Measurements from ENCODE around the gene MYZAP. TPM values are rescaled to one million over a fixed set of nuclear protein-coding genes. Genes with fewer than 3 reads are reported as not detected.
A peak's percentile ranks its signal among the peaks of the same experiment; 100 is the strongest.
"Not testable (repeated sequence)": the region's sequence is repeated elsewhere in the genome, so short reads cannot be mapped to it uniquely, and the experiment has no call there.

The MYZAP gene
- total RNA-seq, 1 experiment from 2014 or later: 6.5 TPM

- DNase-seq (ENCODE audit: low spot score): no peak
Measured at GRCh38 chr15:57592836-57593420, 1.2 kb downstream of the MYZAP start.

DNA sequence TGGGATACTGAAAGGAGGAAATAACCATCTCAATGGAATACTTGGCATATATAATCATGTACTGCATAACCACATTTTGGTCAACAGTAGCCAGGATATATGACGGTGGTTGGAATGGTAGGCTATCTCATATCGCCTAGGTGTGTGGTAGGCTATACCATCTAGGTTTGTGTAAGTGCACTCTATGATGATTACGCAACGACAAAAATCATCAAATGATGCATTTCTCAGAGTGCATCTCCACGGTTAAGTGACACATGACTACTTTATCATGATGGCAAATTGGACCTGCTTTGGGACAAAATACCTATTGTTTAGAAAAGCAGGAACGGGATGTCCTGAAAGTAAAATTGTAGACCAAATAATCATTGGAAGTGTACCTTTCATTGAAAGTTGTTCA is 2.8 kb downstream of the MYZAP start:
- DNase-seq (ENCODE audit: low spot score): no peak

DNA sequence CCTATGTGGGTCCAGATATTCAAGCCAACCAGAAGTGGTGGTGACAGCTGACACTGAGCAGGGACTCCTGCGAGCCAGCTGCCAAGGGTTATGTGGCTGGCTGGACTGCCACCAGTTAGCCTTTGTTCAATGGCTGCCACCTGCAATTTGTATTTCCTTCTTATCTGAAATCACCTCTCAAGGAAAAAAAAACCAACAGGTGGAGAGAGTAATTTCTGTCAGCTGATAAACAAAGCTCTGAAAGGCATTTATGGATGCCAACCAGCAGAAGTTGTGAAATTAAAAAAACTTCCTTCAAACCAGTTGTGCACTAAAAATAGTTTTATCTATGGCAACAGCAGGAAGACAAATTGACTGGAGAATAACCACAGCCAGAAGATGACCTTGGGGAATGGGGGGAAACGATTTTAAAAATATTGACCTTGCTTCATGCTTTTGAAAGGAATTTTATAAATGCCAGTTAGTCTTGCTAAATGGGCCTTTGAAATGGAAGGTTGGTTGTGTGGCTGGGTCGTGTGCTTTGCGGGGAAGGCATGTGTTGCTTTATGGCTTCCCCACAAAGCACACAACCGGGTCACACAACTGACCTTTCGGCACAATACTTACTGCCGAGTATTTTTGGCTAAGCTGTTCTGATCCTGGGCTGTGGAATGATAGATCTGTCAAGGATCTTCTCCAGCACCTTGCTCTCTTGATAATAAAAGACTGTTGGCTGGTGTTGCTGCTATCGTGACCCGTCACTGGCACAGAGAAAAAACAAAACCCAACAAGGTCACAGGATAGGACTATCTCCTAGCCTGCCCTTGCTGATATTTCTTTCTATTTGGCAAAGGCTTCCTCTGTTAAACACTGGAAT is 3.5 kb downstream of the MYZAP start:
- DNase-seq (ENCODE audit: low spot score): no peak

GRCh38 chr15:57596301-57596855 is 4.7 kb downstream of the MYZAP start:
- DNase-seq (ENCODE audit: low spot score): no peak

DNA sequence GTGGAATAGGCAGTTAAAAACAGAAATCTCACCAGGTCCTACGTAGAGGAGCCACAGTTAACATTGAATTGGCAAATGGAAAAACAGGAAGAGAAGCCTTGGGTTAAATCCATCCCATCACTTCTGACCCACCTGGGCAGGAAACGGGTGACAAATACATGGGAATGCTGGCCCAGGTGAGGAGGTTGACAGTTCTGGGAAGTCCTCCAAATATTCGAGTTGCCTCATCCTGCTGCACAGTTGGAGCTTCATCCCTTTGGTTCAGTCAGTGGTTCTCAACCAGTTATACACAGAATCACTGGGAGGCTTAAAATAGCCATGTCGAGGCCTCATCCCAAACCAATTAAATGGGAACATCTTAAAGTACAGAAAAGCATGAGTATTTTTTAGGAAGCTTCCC is 5.3 kb downstream of the MYZAP start:
- no peak for DNase-seq (ENCODE audit: low spot score)

DNA sequence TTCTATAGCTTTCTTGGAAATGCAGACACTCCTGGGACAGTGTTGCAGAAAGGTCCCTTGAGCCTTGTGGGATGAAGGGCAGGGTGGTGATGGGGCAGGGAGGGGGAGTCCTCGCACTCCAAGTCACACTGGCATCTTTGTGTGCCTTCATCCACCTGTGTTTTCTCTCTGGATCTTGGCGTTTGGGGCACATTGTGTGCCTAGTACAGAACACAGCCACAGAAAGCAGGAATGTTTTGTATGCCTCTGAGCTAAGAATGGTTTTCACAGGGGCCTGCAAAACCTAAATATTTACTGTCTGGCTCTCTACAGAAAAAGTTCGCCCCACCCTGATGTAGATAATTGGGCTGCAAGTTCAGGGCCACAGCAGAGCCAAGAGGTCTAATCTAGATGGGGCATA is 5.7 kb downstream of the MYZAP start:
- DNase-seq (ENCODE audit: low spot score): no peak

DNA sequence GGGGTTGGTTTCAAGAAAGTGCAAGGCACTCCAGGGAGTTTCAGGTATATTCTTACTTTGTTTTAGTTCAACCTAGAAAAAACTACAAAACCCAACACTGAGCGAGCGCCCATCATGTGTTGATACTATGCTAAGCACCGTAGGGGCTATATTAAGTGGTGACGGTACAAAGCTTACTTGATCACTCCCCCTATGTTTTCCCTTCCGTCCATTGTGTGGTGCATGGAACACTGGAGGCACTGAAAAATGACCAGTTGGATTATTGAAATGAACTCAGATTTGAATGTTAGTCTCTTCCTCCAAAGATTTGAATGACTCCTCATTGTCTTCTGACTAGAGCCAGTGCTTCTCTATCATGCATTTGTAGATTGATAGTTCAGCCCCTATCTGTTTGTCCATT is 6.6 kb downstream of the MYZAP start:
- DNase-seq (ENCODE audit: low spot score): no peak

- DNase-seq (ENCODE audit: low spot score): peak; percentile 56
Measured at GRCh38 chr15:57599296-57599810, 7.6 kb downstream of the MYZAP start.

- DNase-seq (ENCODE audit: low spot score): no peak
Measured at GRCh38 chr15:57600197-57600596, 8.5 kb downstream of the MYZAP start.

GRCh38 chr15:57604507-57604906 is 12.8 kb downstream of the MYZAP start:
- no peak for DNase-seq (ENCODE audit: low spot score)

- DNase-seq (ENCODE audit: low spot score): no peak
Measured at GRCh38 chr15:57605491-57605890, 13.8 kb downstream of the MYZAP start.

DNA sequence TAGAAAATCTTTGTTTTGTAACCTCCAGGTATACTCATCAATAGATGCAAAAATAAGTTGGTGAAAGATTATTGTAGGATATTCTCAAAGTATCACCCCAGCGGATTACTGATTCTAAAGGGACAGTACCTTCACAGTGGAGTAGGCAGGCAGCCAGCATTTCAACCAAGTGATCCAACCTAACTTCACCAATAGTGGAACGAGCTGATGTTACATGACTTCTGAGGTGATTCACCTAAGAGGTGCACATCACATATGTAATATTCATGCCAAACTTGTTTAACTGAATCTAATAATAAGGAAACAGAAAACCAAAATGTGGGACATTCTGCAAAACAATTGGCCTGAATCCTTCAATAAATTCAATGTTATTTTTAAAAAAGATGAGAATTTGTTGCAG is 14.3 kb downstream of the MYZAP start:
- DNase-seq (ENCODE audit: low spot score): no peak

DNA sequence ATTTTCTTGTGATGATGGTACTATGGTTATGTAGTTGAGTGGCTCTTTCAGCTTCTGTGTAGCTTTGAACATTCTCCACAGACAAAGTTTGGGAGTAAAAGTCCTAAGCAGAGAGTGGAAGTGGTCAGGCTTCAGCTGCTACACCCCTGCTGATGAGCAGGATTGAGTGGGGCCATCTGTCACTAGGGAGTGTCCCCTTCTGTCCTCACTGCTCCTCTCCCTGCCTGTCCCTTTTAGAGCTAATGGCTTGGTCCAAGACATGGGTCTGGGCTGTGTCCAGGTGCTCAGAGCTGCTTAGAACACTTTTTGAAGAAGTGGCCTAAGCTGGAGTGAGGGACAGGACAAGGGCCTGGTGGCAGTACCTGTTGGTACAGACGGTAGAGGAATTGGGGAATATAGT is 15.1 kb downstream of the MYZAP start:
- DNase-seq (ENCODE audit: low spot score): no peak

DNA sequence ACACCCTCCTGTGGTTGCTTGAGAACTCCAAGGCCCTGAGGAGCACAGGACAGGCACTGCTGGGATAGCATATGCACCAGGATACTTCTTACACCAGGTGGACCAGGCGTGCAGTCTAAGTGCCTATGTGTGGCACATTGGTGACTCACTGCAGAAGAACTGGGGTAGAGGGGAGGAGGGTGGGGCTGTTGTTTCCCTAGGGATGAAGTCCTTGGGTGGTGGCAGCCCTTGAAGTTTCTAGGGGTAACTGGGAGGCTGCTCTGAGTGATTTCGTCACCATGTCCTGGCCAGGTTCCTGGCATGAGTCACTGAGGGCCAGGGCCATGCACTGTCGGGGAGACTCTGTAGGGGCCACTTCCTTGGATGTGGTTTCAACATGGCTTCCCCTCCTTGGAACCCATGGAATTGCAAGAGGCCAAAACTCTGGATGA is 15.9 kb downstream of the MYZAP start:
- peak; percentile 98 for DNase-seq (ENCODE audit: low spot score)

DNA sequence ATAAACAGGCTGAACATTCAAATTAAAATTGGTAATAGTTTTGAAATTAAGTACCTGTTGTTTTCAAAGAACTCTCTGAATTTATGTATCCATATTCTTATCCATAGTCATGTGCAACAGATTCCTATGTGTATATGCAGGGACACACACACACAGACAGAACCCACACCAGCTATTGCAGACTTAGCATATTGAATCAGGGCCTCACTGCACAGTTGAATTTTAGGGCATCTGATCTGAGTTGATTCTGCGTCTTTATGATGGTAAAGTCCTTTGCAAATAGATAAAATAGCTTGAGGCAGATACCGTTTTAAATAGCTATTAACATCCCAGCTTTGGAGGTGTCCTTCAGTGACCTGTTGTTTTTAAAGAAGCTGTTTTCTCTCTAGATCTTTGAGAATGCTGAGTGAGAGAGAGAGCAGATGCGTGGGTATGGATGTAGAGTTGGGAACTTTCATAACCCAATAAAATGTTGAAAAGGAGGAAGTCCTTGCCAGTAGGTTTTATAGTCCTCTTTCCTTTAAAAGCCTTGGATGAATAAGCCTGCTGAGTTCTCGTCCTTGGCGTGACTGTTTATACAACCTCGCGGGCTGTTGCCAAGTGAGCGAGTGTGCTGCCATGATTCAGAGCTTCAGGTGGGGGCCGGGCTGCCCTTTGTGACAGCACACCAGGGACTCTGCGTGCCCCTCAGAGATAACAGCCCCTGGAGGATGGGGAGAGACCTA is 18.3 kb downstream of the MYZAP start:
- DNase-seq (ENCODE audit: low spot score): peak; percentile 95

DNA sequence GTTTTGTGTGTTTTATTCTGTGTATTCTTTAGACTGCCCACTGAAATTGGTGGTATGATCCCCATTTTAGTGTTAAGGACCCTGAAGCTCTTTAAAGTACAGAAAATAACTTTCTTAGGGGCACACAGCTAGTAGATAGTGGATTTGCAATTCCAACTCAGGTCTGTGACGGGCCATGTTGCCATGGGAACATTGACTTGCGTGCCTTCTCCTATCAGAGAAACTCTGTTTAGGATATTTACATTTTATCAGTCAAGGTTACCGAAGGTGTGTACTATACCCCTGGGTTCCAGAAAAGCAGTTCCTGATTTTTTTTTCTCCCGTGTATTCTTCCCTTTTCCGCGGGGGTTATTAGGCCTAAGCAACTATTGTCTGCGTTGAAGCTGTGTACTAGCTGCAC is 19.4 kb downstream of the MYZAP start:
- no peak for DNase-seq (ENCODE audit: low spot score)

DNA sequence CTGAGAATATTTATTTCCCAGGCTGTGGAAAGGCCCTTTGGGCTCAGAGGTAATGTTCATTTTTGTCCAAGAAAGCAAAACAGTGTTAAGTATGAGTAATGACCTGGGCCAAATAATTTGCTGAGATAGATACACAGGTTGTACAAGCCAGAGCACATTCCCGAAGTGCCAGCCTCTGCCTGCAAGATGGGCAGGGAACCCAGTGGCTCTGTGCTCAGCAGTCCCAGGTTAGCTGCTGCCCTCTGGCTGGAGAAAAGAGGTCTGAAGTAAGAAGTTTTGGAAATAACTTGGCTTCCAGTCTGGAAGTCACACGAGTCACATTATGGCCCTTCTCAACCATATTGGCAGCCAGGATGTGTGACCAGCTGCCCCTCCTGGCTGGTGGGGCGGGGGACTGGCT is 20.2 kb downstream of the MYZAP start:
- DNase-seq (ENCODE audit: low spot score): peak; percentile 93

GRCh38 chr15:57614241-57614640 is 22.5 kb downstream of the MYZAP start:
- no peak for DNase-seq (ENCODE audit: low spot score)

- not testable (repeated sequence) for DNase-seq (ENCODE audit: low spot score)
Measured at GRCh38 chr15:57615951-57616496, 24.3 kb downstream of the MYZAP start.

DNA sequence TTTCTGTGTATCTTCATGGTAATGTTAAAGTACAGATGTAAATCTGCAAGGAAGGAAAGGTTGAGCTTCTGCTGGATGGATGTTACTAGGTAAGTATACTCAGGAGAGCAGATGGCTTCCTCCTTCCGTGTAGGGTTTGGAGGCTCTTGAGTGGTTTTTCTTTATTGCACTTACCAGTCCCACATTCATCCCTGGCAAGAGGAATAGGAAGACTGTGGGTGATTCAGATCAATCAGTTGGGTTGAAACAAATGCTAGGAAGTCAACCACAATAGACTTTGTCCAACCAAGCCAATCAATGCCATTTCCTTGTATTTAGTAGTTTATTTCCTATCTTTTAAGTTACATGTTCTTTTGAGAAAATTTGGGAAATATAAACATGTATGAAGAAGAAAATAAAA is 26.6 kb downstream of the MYZAP start:
- DNase-seq (ENCODE audit: low spot score): no peak

DNA sequence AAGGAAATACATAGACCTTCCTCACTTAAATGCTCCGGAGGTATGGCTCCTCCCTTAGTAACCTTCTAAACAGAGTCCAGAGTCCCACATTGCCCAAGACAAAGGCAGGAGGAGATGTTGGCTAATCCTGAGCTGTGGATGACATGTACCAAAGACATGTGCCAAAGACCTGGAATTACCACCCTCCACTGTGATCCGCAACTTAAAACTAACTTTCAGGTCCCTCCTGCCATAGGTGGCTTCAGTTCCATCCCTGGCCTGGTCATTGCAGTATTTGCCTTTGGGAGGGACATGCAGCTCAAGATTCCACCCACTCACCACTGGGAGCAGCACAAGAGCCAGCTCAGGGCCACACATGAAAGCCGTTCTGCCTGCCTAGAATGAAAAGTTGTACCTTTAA is 28.0 kb downstream of the MYZAP start:
- DNase-seq (ENCODE audit: low spot score): peak; percentile 58

DNA sequence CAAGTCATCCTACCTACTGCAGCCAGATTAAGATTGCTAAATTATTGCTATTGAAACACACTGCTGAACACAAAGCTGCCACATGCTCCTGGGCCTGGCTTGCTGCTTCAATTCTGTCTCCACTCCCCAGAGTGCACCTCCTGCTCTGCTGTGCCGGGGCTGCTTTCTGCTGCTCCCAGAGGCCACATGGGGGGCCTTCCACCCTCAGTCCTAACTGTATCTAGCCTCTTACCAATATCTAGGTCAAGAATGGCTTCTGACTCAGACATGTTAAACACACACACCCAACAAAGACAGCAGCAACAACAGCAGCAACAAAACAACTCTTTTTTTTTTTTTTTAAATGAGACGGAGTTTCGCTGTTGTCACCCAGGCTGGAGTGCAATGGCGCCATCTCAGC is 33.0 kb downstream of the MYZAP start:
- no peak for DNase-seq (ENCODE audit: low spot score)

All from HT-29 (cell line).